GM06990 (cell line): ENCODE results near the gene ATP5PO.

Source experiments
- DNase-seq: peaks from one replicate; pipeline ENCODE4 v3.0.0-alpha.2; 2011; ENCODE audit not compliant: insufficient read length; ENCODE audit errors: extremely low read depth
- H3K27me3 ChIP-seq: replicated peaks from 2 replicates; pipeline ENCODE4 v1.6.0; 2011; ENCODE audit warnings: low read length; ENCODE audit not compliant: control insufficient read depth, insufficient read depth
- H3K36me3 ChIP-seq: 2 replicates; pipeline ENCODE4 v1.5.1; 2011; ENCODE audit warnings: low read length; ENCODE audit not compliant: control insufficient read depth, insufficient read depth
- H3K4me3 ChIP-seq: replicated peaks from 2 replicates; pipeline ENCODE4 v1.5.1; 2011; ENCODE audit warnings: low read depth, mild to moderate bottlenecking, control low read depth, low read length
- CTCF ChIP-seq: IDR thresholded peaks from 2 replicates; pipeline ENCODE4 v1.5.1; 2011; ENCODE audit warnings: low read length, control low read depth, mild to moderate bottlenecking, inconsistent platforms; ENCODE audit not compliant: insufficient read depth, poor library complexity, severe bottlenecking

Gene ATP5PO

GRCh38 chr21:33915368-33916199 lies at the start of gene ATP5PO:
TSS of gene ATP5PO (minus strand) at chr21:33915804. CDS start at chr21:33915763, 41 bp downstream.
- TF ChIP-seq CTCF = no peak
- Histone ChIP-seq H3K4me3 (peak within 1 kb of the TSS; percentile 96), H3K36me3 (peaks cover 2% of the 10 kb centered on the region; the same call in 1 of the 2 replicates), H3K27me3 (no peaks in the 10 kb centered on the region)
- peak; percentile 95 for DNase-seq

- Histone ChIP-seq H3K36me3 (no peaks in the 10 kb centered on the region), H3K4me3 (no peak overlapping the region), H3K27me3 (no peaks in the 10 kb centered on the region)
- DNase-seq = no peak
- TF ChIP-seq CTCF = no peak
Measured at GRCh38 chr21:33964706-33965325, 49.2 kb upstream of the ATP5PO start.

GRCh38 chr21:33963848-33964555 lies 48.4 kb upstream of the ATP5PO start:
- no peak for DNase-seq
- no peak overlapping the region for H3K4me3 ChIP-seq
- no peak for TF ChIP-seq CTCF
- no peaks in the 10 kb centered on the region for H3K36me3 ChIP-seq
- H3K27me3 ChIP-seq = no peaks in the 10 kb centered on the region

- no peak for TF ChIP-seq CTCF
- H3K27me3 ChIP-seq = no peaks in the 10 kb centered on the region
- H3K4me3 ChIP-seq = no peak overlapping the region
- no peak for DNase-seq
- no peaks in the 10 kb centered on the region for H3K36me3 ChIP-seq
Measured at GRCh38 chr21:33962290-33962689, 46.7 kb upstream of the ATP5PO start.

- Histone ChIP-seq H3K36me3 (no peaks in the 10 kb centered on the region), H3K4me3 (no peak overlapping the region)
Measured at GRCh38 chr21:33961061-33961460, 45.5 kb upstream of the ATP5PO start.

More at GRCh38 chr21:33961061-33961460, 45.5 kb upstream of the ATP5PO start:
- H3K27me3 ChIP-seq = no peaks in the 10 kb centered on the region
- DNase-seq = no peak
- TF ChIP-seq CTCF = no peak
